Stimulated activated naive CD8-positive, alpha-beta T cell treated with anti-CD3 and anti-CD28 coated beads, Interleukin-15, Interleukin-2, amounts not matched to agents 100 ng/mL and 50 ng/mL, for 24 hours (primary cell): ENCODE results near the gene KCTD14.

Experiments
- H3K27ac Mint-ChIP-seq: one replicate; pipeline ENCODE4 v1.8.0; 2021; ENCODE audit warnings: mild to moderate bottlenecking, mixed read lengths
- H3K27me3 Mint-ChIP-seq: one replicate; pipeline ENCODE4 v1.8.0; 2021; ENCODE audit warnings: mixed read lengths
- H3K36me3 Mint-ChIP-seq: one replicate; pipeline ENCODE4 v1.8.0; 2021; ENCODE audit warnings: low read depth, mixed read lengths
- H3K4me1 Mint-ChIP-seq: one replicate; pipeline ENCODE4 v1.8.0; 2021; ENCODE audit warnings: low read depth, mixed read lengths
- H3K4me3 Mint-ChIP-seq: one replicate; pipeline ENCODE4 v1.8.0; 2021; ENCODE audit warnings: mild to moderate bottlenecking, mixed read lengths
- H3K9me3 Mint-ChIP-seq: one replicate; pipeline ENCODE4 v1.8.0; 2021; ENCODE audit warnings: mixed read lengths

KCTD14 gene

DNA sequence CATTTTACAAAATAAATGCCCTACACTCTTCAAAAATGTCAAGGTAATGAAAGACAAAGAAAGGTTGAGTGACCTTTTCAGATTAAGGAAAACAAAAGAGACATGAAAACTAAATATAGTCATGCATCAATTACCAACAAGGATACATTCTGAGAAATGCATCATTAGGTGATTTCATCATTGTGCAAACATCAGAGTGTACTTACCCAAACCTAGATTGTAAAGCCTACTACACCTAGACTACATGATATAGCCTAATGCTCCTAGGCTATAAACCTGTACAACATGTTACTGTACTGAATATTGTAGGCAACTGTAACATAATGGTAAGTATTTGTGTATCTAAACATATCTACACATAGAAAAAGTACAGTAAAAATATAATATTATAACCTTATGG lies 55.3 kb downstream of the KCTD14 start:
- Mint-ChIP-seq H3K9me3 (no peaks in the 10 kb centered on the region), H3K27me3 (no peaks in the 10 kb centered on the region)

DNA sequence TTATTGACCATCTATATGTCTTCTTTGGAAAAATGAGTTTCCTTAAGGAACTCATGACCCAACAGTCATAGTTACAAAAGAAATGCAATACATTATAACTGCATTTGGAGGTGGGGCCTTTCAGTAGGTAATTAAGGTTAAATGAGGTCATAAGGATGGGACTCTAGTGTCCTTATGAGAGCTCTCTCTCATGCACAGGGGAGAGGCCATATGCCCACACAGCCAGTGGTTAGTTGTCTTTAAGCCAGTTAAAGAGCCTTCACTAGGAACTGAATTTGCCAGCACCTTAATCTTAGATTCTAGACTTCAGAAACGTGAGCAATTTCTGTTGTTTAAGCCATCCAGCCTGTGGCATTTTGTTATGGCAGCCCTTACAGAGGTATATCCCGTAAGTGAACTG lies 56.0 kb downstream of the KCTD14 start:
- H3K4me1 Mint-ChIP-seq: no peaks in the 10 kb centered on the region
- no peak overlapping the region for H3K27ac Mint-ChIP-seq
- no peaks in the 10 kb centered on the region for H3K9me3 Mint-ChIP-seq
- no peak overlapping the region for H3K4me3 Mint-ChIP-seq
- H3K27me3 Mint-ChIP-seq: no peaks in the 10 kb centered on the region
- peaks cover 42% of the 10 kb centered on the region for H3K36me3 Mint-ChIP-seq

More for the DNA sequence above, 55.3 kb downstream of the KCTD14 start:
- no peak overlapping the region for H3K27ac Mint-ChIP-seq
- H3K4me3 Mint-ChIP-seq: no peak overlapping the region
- H3K36me3 Mint-ChIP-seq: peaks cover 42% of the 10 kb centered on the region
- no peaks in the 10 kb centered on the region for H3K4me1 Mint-ChIP-seq

DNA sequence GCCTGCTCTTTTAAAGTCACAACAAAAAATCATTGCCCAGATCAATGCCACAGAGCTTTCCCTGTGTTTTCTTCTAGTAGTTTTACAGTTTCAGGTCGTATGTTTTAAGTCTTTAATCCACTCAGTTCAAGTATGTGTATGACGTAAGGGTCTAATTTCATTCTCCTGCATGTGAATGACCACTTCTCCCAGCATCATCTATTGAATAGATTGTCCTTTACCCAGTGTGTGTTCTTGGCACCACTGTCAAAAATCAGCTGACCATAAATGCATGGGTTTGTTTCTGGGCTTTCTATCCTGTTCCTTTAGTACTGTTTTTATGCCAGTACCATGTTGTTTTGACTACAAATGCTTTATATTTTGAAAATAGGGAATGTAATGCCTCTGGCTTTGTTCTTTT lies 56.7 kb downstream of the KCTD14 start:
- Mint-ChIP-seq H3K9me3 (no peaks in the 10 kb centered on the region), H3K36me3 (peaks cover 37% of the 10 kb centered on the region), H3K27ac (no peak overlapping the region), H3K4me3 (no peak overlapping the region), H3K27me3 (no peaks in the 10 kb centered on the region), H3K4me1 (no peaks in the 10 kb centered on the region)
